ENCODE measurements around the gene MRPL54. TPM values are rescaled to one million over a fixed set of nuclear protein-coding genes. Genes with fewer than 3 reads are reported as not detected.

MRPL54 gene
- total RNA-seq, 1 experiment from 2014 or later, result 67.1 TPM

DNA sequence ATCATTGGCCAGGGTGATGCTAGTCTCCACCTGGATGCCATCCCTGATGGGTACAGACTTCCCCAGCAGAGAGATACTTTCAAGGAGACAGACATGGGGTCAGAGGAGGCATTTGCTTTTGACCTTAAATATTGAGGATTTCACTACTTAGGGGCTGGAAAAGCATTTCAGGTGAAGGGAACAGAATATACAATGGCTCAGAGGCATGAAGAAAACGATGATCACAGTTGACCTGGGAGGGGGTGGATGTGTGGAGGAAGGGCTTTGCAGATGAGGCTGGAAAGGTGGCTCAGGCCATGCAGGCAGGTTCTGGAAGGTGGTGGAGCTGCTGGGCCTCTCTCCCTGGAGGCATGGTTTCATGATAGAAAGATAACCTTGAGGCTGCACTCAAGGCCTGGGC, 19.8 kb downstream of the MRPL54 start:
- no peaks in the 10 kb centered on the region for H3K79me2 ChIP-seq (ENCODE audit: insufficient read depth, low read length)

More for the DNA sequence above, 19.8 kb downstream of the MRPL54 start:
- ChIA-PET CTCF (no interaction called here), RAD21 (ENCODE audit: low non-redundant PET in 1 of 2, low total read pairs in 2 of 2, uncharacterized antibody in 2 of 2, unreplicated experiment in 2 of 2) (no interaction called here), POLR2A (interaction anchor here (1.6 kb wide), 1 partner anchor 20 kb away, joined by 4 read pairs; the partner anchor contains the start of gene MRPL54)
- Histone ChIP-seq H4K20me1 (ENCODE audit: insufficient read depth) (no peaks in the 10 kb centered on the region), H3K9me3 (ENCODE audit: control insufficient read depth in 1 of 2, insufficient read depth in 1 of 2, low read depth in 1 of 2, low read length in 2 of 2) (peaks cover 9 to 21% of the 10 kb centered on the region in 2 experiments; a peak in 3 of 4 replicates), H3K27me3 (ENCODE audit: insufficient read depth, low read length) (no peaks in the 10 kb centered on the region), H3K4me1 (ENCODE audit: control insufficient read depth in 1 of 2, insufficient read depth in 2 of 2, low read length in 2 of 2) (no peaks in the 10 kb centered on the region), H3K27ac (ENCODE audit: low read depth, low read length) (no peak overlapping the region), H3K4me2 (ENCODE audit: low read length) (no peak overlapping the region), H3K9ac (ENCODE audit: low read length) (no peak overlapping the region), H2AFZ (ENCODE audit: low read depth, low read length, poor library complexity, severe bottlenecking) (no peak overlapping the region), H3K36me3 (ENCODE audit: control insufficient read depth in 1 of 2, insufficient read depth in 2 of 2, low read length in 2 of 2) (no peaks in the 10 kb centered on the region), H3K4me3 (replicated peaks in 1 of 2; ENCODE audit: low read depth in 1 of 2, low read length in 2 of 2) (no peak overlapping the region), H3K9me2 (ENCODE audit: insufficient read depth) (no peaks in the 10 kb centered on the region)
- TF ChIP-seq ELF1 (IDR thresholded peaks at IDR 0.05; ENCODE audit: borderline replicate concordance, low read depth) (no peak), POLR2A (IDR thresholded peaks at IDR 0.05; ENCODE audit: borderline replicate concordance, extremely low read depth, insufficient read depth, insufficient read length) (no peak), EZH2 (IDR thresholded peaks at IDR 0.05) (no peak), EGR1 (IDR thresholded peaks at IDR 0.05; ENCODE audit: low read depth) (no peak), POLR2AphosphoS5 (IDR thresholded peaks at IDR 0.05; ENCODE audit: low read depth, low read length) (no peak)
- TF ChIP-seq, protein P1, sequence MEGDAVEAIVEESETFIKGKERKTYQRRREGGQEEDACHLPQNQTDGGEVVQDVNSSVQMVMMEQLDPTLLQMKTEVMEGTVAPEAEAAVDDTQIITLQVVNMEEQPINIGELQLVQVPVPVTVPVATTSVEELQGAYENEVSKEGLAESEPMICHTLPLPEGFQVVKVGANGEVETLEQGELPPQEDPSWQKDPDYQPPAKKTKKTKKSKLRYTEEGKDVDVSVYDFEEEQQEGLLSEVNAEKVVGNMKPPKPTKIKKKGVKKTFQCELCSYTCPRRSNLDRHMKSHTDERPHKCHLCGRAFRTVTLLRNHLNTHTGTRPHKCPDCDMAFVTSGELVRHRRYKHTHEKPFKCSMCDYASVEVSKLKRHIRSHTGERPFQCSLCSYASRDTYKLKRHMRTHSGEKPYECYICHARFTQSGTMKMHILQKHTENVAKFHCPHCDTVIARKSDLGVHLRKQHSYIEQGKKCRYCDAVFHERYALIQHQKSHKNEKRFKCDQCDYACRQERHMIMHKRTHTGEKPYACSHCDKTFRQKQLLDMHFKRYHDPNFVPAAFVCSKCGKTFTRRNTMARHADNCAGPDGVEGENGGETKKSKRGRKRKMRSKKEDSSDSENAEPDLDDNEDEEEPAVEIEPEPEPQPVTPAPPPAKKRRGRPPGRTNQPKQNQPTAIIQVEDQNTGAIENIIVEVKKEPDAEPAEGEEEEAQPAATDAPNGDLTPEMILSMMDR (IDR thresholded peaks at IDR 0.05 in 2 of 3, conservative IDR thresholded peaks at IDR 0.05 in 1 of 3; ENCODE audit: borderline replicate concordance in 1 of 3, insufficient read depth in 1 of 3, low read depth in 2 of 3, low read length in 2 of 3), result no peak
- TF ChIP-seq, protein P2, sequence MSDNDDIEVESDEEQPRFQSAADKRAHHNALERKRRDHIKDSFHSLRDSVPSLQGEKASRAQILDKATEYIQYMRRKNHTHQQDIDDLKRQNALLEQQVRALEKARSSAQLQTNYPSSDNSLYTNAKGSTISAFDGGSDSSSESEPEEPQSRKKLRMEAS (IDR thresholded peaks at IDR 0.05), result no peak
- TF ChIP-seq, protein P3, sequence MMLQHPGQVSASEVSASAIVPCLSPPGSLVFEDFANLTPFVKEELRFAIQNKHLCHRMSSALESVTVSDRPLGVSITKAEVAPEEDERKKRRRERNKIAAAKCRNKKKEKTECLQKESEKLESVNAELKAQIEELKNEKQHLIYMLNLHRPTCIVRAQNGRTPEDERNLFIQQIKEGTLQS (IDR thresholded peaks at IDR 0.05), result no peak
- DNase-seq (ENCODE audit: low read depth, low spot score) (no peak), ATAC-seq (no peak)
- intact Hi-C loops (cut with micrococcal nuclease), result no loop called here
- BruUV-seq (replicated peaks), result no TSS peak

All from HCT116 (cell line).